ENCODE results near the gene SEMA3E.

- TF ChIP-seq CTCF (IDR thresholded peaks at IDR 0.05) (no peak), POLR2AphosphoS5 (IDR thresholded peaks at IDR 0.05) (no peak)
Measured at GRCh38 chr7:83550100-83550499, 98.8 kb downstream of the SEMA3E start.
